Fibroblast of lung (primary cell): ENCODE data around the gene PJA1. TPM values are rescaled to one million over a fixed set of nuclear protein-coding genes. Genes with fewer than 3 reads are reported as not detected.

Experiments used
- DNase-seq, 2 donors: peaks; one replicate each; pipeline versions ENCODE4 v3.0.0 to v3.0.0-alpha.2; 2010; ENCODE audit warnings: low read depth in 2 of 2
- H2AFZ ChIP-seq: 2 replicates; pipeline ENCODE4 v1.5.1; 2012; ENCODE audit warnings: low read length, control low read depth, inconsistent platforms
- H3K27ac ChIP-seq: 2 replicates; pipeline ENCODE4 v1.5.1; 2011; ENCODE audit warnings: low read length, control low read depth; ENCODE audit not compliant: insufficient read depth
- H3K27me3 ChIP-seq: 2 replicates; pipeline ENCODE4 v1.5.1; 2011; ENCODE audit warnings: mild to moderate bottlenecking, low read length; ENCODE audit not compliant: control insufficient read depth, insufficient read depth
- H3K36me3 ChIP-seq: 2 replicates; pipeline ENCODE4 v1.5.1; 2011; ENCODE audit warnings: low read length; ENCODE audit not compliant: control insufficient read depth, insufficient read depth
- H3K4me1 ChIP-seq: 2 replicates; pipeline ENCODE4 v1.5.1; 2011; ENCODE audit warnings: low read length; ENCODE audit not compliant: control insufficient read depth, insufficient read depth; ENCODE audit errors: extremely low read depth
- H3K4me2 ChIP-seq: 2 replicates; pipeline ENCODE4 v1.5.1; 2011; ENCODE audit warnings: low read length, control low read depth; ENCODE audit not compliant: insufficient read depth; ENCODE audit errors: extremely low read depth
- H3K4me3 ChIP-seq, 4 experiments: fragments of 200-600 bp in 1 of 4; sonication (generic) in 1 of 4; replicated peaks in 1 of 4; 2 replicates each; pipeline ENCODE4 v1.5.1; 2011 to 2016; ENCODE audit warnings: low read length in 4 of 4, low read depth in 3 of 4, mild to moderate bottlenecking in 3 of 4, control low read depth in 2 of 4, inconsistent platforms in 1 of 4, mixed read lengths in 1 of 4; ENCODE audit not compliant: insufficient read depth in 1 of 4; ENCODE audit errors: control extremely low read depth in 1 of 4
- H3K79me2 ChIP-seq: 2 replicates; pipeline ENCODE4 v1.5.1; 2012; ENCODE audit warnings: mild to moderate bottlenecking, low read length, inconsistent platforms; ENCODE audit not compliant: control insufficient read depth, insufficient read depth
- H3K9ac ChIP-seq: 2 replicates; pipeline ENCODE4 v1.5.1; 2011; ENCODE audit warnings: mild to moderate bottlenecking, low read length, control low read depth; ENCODE audit not compliant: insufficient read depth
- H3K9me3 ChIP-seq: 2 replicates; pipeline ENCODE4 v1.5.1; 2012; ENCODE audit warnings: low read depth, low read length; ENCODE audit not compliant: control insufficient read depth, insufficient read depth
- H4K20me1 ChIP-seq: 2 replicates; pipeline ENCODE4 v1.5.1; 2011; ENCODE audit warnings: low read length; ENCODE audit not compliant: control insufficient read depth, insufficient read depth; ENCODE audit errors: extremely low read depth
- EZH2 ChIP-seq: IDR thresholded peaks from 2 replicates; pipeline ENCODE4 v1.5.1; 2012; ENCODE audit warnings: low read length, control low read depth, mild to moderate bottlenecking; ENCODE audit errors: missing control alignments
- polyA plus RNA-seq, 2 donors: library from polyadenylated mRNA; depleted of rRNA in 1 of 2; stranded (reverse) in 1 of 2; unstranded in 1 of 2; fragments of >200 nt; gene quantifications; 2 replicates each; pipeline ENCODE4 v1.2.1, GENCODE V29; 2011 to 2012; ENCODE audit warnings: missing spikeins in 1 of 2
- total RNA-seq: library from RNA; depleted of rRNA; stranded (reverse); fragments of >200 nt; gene quantifications from 2 replicates; pipeline ENCODE4 v1.2.1, GENCODE V29; 2014
- TF ChIP-seq, protein P1 (sequence below), 2 donors: IDR thresholded peaks in 1 of 2; conservative IDR thresholded peaks in 1 of 2; 1 replicate in 1 of 2; 2 replicates in 1 of 2; pipeline ENCODE4 v1.5.1; 2011 to 2012; ENCODE audit warnings: low read length in 2 of 2, control low read depth in 1 of 2, inconsistent platforms in 1 of 2, low read depth in 1 of 2, mild to moderate bottlenecking in 1 of 2

Gene PJA1
- total and polyA plus RNA-seq, 2 donors (not counting 1 experiment from before 2014, with no cell fraction given): 24.7 to 28.2 TPM

DNA sequence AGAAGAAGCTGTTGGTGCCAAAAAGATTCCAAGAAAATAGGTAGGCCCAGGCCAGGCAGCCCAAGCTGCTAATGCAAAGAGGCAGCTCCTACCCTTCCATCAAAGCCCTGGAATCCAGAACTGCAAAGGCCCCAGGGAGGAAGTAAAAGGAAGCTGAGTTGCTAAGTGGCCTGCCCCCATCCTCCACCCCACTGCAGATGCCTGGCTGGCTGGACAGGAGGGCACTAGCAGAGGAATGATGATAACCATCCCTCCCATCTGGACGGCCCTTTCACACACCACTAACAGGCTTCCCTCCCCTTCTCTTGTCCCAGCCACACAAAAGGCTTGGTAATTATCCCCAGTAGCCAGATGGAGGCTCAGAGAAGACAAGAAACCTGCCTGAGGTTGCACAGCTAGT lies 32.4 kb upstream of the PJA1 start:
- TF ChIP-seq EZH2: no peak
- TF ChIP-seq, protein P1, sequence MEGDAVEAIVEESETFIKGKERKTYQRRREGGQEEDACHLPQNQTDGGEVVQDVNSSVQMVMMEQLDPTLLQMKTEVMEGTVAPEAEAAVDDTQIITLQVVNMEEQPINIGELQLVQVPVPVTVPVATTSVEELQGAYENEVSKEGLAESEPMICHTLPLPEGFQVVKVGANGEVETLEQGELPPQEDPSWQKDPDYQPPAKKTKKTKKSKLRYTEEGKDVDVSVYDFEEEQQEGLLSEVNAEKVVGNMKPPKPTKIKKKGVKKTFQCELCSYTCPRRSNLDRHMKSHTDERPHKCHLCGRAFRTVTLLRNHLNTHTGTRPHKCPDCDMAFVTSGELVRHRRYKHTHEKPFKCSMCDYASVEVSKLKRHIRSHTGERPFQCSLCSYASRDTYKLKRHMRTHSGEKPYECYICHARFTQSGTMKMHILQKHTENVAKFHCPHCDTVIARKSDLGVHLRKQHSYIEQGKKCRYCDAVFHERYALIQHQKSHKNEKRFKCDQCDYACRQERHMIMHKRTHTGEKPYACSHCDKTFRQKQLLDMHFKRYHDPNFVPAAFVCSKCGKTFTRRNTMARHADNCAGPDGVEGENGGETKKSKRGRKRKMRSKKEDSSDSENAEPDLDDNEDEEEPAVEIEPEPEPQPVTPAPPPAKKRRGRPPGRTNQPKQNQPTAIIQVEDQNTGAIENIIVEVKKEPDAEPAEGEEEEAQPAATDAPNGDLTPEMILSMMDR (conservative IDR thresholded peaks at IDR 0.05 in 1 of 2, IDR thresholded peaks at IDR 0.05 in 1 of 2; ENCODE audit: low read depth in 1 of 2, low read length in 2 of 2): no peak
- Histone ChIP-seq H2AFZ (no peak overlapping the region), H3K27me3 (peaks cover 7% of the 10 kb centered on the region), H3K79me2 (no peaks in the 10 kb centered on the region), H3K4me2 (no peak overlapping the region), H3K4me3 (no peak overlapping the region), H3K27ac (no peak overlapping the region), H3K36me3 (no peaks in the 10 kb centered on the region), H3K9me3 (no peaks in the 10 kb centered on the region), H3K4me1 (no peaks in the 10 kb centered on the region), H4K20me1 (no peaks in the 10 kb centered on the region), H3K9ac (no peak overlapping the region)
- no peak for DNase-seq

DNA sequence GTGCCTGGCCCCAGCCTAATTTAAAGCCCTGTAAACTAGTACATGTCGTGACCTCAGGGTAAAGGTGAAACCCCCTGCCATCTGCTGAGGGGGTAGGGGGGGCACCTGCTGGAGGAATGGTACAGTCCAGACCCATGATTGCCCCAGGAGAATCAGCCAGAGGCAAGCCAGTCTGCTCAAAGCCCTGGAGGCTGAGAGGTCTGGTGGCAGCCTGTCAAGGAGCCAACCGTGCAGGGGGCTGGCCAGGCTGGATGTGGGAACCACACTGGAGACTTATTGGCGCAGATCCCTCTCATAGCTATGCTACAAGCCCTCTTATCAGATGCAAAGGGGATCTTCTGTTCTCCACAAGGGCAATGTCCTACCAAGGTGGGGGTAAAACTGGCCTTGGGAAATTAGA lies 31.4 kb upstream of the PJA1 start:
- no peak overlapping the region for H2AFZ ChIP-seq
- H3K36me3 ChIP-seq: no peaks in the 10 kb centered on the region
- no peak for DNase-seq
- H3K79me2 ChIP-seq: no peaks in the 10 kb centered on the region
- H3K27ac ChIP-seq: no peak overlapping the region
- no peaks in the 10 kb centered on the region for H4K20me1 ChIP-seq
- peaks cover 7% of the 10 kb centered on the region for H3K27me3 ChIP-seq
- H3K4me2 ChIP-seq: no peak overlapping the region
- TF ChIP-seq, protein P1 (conservative IDR thresholded peaks at IDR 0.05 in 1 of 2, IDR thresholded peaks at IDR 0.05 in 1 of 2; ENCODE audit: low read depth in 1 of 2, low read length in 2 of 2): no peak
- TF ChIP-seq EZH2: no peak
- no peaks in the 10 kb centered on the region for H3K4me1 ChIP-seq
- H3K4me3 ChIP-seq: no peak overlapping the region
- no peak overlapping the region for H3K9ac ChIP-seq
- no peaks in the 10 kb centered on the region for H3K9me3 ChIP-seq

DNA sequence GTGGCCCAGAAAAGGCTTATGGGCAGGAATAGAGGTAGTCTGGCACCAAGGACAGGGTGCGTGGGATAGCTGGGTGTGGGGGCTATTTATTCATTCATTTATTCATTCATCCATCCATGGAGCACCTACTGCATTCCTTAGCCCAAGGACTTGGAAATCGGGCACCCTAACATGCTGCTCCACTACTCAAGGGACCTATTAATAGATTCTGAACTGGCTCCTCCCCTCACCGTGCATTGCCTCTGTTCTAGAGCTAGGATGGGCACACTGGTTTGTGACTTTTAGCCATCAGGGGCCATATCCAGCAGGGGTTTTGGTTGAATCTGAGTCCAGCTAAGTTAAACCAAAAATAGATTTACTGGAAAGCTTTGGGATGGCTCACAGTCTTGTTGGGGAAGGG lies 30.6 kb upstream of the PJA1 start:
- H4K20me1 ChIP-seq: no peaks in the 10 kb centered on the region
- peaks cover 5% of the 10 kb centered on the region for H3K27me3 ChIP-seq
- H3K36me3 ChIP-seq: no peaks in the 10 kb centered on the region
- H3K9me3 ChIP-seq: no peaks in the 10 kb centered on the region
- H3K27ac ChIP-seq: no peak overlapping the region
- no peak for TF ChIP-seq EZH2
- TF ChIP-seq, protein P1 (conservative IDR thresholded peaks at IDR 0.05 in 1 of 2, IDR thresholded peaks at IDR 0.05 in 1 of 2; ENCODE audit: low read depth in 1 of 2, low read length in 2 of 2): no peak
- H2AFZ ChIP-seq: no peak overlapping the region
- DNase-seq: no peak
- H3K9ac ChIP-seq: no peak overlapping the region
- no peaks in the 10 kb centered on the region for H3K79me2 ChIP-seq
- H3K4me1 ChIP-seq: no peaks in the 10 kb centered on the region
- H3K4me2 ChIP-seq: no peak overlapping the region
- no peak overlapping the region for H3K4me3 ChIP-seq
